GM12891 (cell line): ENCODE results near the gene SH2B2.
A peak's percentile ranks its signal among the peaks of the same experiment; 100 is the strongest.
"Not testable (repeated sequence)": the region's sequence is repeated elsewhere in the genome, so short reads cannot be mapped to it uniquely, and the experiment has no call there.

Experiments
- DNase-seq: peaks from one replicate; pipeline ENCODE4 v3.0.0; 2011; ENCODE audit warnings: low spot score; ENCODE audit not compliant: insufficient read length
- FAIRE-seq: peaks from 2 replicates; lab custom pipeline; 2011; peaks lifted over from hg19 to GRCh38; lab: Jason Lieb, UNC
- POLR2A ChIP-seq: IDR thresholded peaks from 2 replicates; pipeline ENCODE4 v1.6.1; 2011; ENCODE audit warnings: low read depth, low read length, control low read depth
- POLR2AphosphoS5 ChIP-seq: IDR thresholded peaks from 2 replicates; pipeline ENCODE4 v1.6.1; 2011; ENCODE audit warnings: low read depth, low read length, control low read depth
- POU2F2 ChIP-seq: IDR thresholded peaks from 2 replicates; pipeline ENCODE4 v1.6.1; 2011; ENCODE audit warnings: low read depth, mild to moderate bottlenecking, control low read depth, low read length, moderate library complexity
- TAF1 ChIP-seq: IDR thresholded peaks from 2 replicates; pipeline ENCODE4 v1.6.1; 2011; ENCODE audit warnings: low read depth, low read length, control low read depth

Gene SH2B2

GRCh38 chr7:102346983-102347382, 60.3 kb downstream of the SH2B2 start:
- not testable (repeated sequence) for FAIRE-seq

GRCh38 chr7:102356344-102356743, 69.7 kb downstream of the SH2B2 start, which contains the start of gene SPDYE6:
SPDYE6 (minus strand) TSS chr7:102356444; CDS start chr7:102356023, 421 bp downstream.
- FAIRE-seq, DNase-seq: not testable (repeated sequence)

More at GRCh38 chr7:102346983-102347382, 60.3 kb downstream of the SH2B2 start:
- DNase-seq = not testable (repeated sequence)

GRCh38 chr7:102363549-102364393, 77.1 kb downstream of the SH2B2 start:
- FAIRE-seq = peak; percentile 48

DNA sequence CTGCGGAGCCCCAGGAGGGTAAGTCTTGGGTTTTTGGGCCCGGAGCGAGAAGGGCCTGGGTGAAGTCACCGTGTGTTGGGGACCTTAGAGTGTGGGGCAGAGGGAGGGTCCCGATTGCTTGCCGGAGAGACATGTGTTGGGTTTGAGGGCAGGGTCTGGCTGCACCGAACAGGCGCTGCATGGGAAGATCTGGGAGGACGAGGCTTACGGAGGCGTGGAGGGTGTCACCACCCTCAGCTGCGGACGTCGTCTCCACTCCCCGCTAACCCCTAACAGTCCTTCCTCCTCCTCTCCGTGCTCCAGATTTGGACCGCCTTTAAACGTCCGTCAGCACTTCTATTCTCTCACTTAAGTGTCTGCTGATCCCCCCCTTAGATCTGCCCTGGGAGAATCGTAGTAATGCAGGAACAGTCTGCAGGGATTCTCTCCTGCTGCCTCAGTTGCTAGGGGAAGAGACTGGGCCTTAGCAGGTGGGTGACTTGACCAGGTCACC, 77.8 kb downstream of the SH2B2 start:
- DNase-seq, FAIRE-seq: not testable (repeated sequence)

More at GRCh38 chr7:102363549-102364393, 77.1 kb downstream of the SH2B2 start:
- TF ChIP-seq POLR2A (peak; percentile 56; the same call in 1 of the 2 replicates), TAF1 (peak; percentile 39; the same call in 1 of the 2 replicates), POU2F2 (peak; percentile 41; the same call in 1 of the 2 replicates), POLR2AphosphoS5 (peak; percentile 66)
- peak; percentile 49 for DNase-seq

DNA sequence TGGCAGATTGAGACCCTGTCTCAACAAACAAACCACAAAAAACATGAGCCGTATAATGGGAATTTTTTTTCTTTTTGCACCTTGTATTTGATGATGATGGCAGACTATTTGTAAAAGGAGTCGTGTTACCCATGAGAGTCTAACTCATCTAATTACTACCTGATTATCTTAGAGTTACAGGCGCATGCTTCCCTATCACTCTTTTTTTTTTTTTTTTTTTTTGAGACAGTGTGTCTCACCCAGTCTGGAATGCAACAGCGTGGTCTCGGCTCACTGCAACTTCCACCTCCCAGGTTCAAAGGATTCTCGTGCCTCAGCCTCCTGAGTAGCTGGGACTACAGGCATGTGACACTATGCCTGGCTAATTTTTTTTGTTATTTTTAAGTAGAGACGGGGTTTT, 78.7 kb downstream of the SH2B2 start:
- not testable (repeated sequence) for DNase-seq, FAIRE-seq

DNA sequence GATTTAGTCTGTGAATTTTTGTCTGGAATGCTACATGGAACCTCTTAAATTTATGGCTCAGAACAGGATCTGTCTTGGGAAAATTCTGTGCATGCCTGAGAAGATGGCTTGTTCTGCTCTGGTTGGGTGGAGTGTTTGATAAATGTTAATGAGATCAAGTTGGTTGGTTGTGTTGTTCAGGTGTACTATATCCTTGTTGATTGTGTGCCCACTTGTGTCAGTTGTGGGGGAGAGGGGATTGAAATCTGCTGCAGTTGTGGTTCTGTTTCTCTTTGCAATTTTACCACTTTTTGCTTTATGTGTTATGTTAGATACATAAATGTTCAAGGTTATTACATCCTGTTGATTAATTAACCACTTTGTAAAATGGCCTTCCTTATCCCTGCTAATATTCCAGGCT, 83.4 kb downstream of the SH2B2 start:
- not testable (repeated sequence) for DNase-seq, FAIRE-seq
